Nephron progenitor cell (in vitro differentiated cells): ENCODE data around the gene FGF12.

Experiments
- DNase-seq: peaks from one replicate; pipeline ENCODE4 v3.0.0; 2021
- H3K27ac Mint-ChIP-seq: 2 replicates; pipeline ENCODE4 v1.8.0; 2021; ENCODE audit warnings: mild to moderate bottlenecking, moderate library complexity, mixed read lengths
- H3K27me3 Mint-ChIP-seq: 2 replicates; pipeline ENCODE4 v1.8.0; 2021; ENCODE audit warnings: mild to moderate bottlenecking, low read depth, mixed read lengths; ENCODE audit not compliant: poor library complexity
- H3K36me3 Mint-ChIP-seq: 2 replicates; pipeline ENCODE4 v1.8.0; 2021; ENCODE audit warnings: low read depth, mixed read lengths
- H3K4me1 Mint-ChIP-seq: 2 replicates; pipeline ENCODE4 v1.8.0; 2021; ENCODE audit warnings: mixed read lengths
- H3K4me3 Mint-ChIP-seq: 2 replicates; pipeline ENCODE4 v1.8.0; 2021; ENCODE audit warnings: mild to moderate bottlenecking, moderate library complexity, mixed read lengths
- H3K9me3 Mint-ChIP-seq: 2 replicates; pipeline ENCODE4 v1.8.0; 2021; ENCODE audit warnings: mild to moderate bottlenecking, moderate library complexity, mixed read lengths
- TF ChIP-seq, protein P1 (sequence below): fragments of 200-600 bp; sonication (generic); IDR thresholded peaks from 2 replicates; pipeline ENCODE4 v1.5.0; 2021; ENCODE audit warnings: antibody characterized with exemption

The FGF12 gene

DNA sequence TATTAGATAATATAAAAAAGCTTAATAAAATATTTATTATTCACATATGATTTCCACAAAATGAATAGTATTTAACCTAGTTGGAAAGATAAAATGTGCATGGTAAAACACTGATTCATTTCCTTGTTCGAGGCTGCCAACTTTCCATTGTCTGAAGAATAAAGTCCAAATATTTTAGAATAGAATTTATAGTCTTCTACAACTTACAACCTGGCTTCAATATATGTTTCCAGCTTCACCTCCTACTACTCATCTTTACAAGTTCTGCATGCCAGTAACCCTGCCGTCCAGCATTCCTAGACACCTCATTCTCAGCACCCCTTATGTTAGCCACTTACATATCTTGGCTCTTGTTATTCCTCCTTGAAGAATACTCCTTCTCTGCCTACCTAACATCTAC, 244.5 kb downstream of the FGF12 start:
- Mint-ChIP-seq H3K4me3 (no peak overlapping the region), H3K9me3 (no peaks in the 10 kb centered on the region), H3K4me1 (no peaks in the 10 kb centered on the region), H3K36me3 (no peaks in the 10 kb centered on the region), H3K27ac (no peak overlapping the region), H3K27me3 (peaks cover 10% of the 10 kb centered on the region)
- no peak for DNase-seq
- TF ChIP-seq, protein P1, sequence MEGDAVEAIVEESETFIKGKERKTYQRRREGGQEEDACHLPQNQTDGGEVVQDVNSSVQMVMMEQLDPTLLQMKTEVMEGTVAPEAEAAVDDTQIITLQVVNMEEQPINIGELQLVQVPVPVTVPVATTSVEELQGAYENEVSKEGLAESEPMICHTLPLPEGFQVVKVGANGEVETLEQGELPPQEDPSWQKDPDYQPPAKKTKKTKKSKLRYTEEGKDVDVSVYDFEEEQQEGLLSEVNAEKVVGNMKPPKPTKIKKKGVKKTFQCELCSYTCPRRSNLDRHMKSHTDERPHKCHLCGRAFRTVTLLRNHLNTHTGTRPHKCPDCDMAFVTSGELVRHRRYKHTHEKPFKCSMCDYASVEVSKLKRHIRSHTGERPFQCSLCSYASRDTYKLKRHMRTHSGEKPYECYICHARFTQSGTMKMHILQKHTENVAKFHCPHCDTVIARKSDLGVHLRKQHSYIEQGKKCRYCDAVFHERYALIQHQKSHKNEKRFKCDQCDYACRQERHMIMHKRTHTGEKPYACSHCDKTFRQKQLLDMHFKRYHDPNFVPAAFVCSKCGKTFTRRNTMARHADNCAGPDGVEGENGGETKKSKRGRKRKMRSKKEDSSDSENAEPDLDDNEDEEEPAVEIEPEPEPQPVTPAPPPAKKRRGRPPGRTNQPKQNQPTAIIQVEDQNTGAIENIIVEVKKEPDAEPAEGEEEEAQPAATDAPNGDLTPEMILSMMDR, result no peak

- no peaks in the 10 kb centered on the region for H3K9me3 Mint-ChIP-seq
- no peaks in the 10 kb centered on the region for H3K4me1 Mint-ChIP-seq
These were observed 244.9 kb downstream of the FGF12 start for GRCh38 chr3:192482391-192482790.

DNA sequence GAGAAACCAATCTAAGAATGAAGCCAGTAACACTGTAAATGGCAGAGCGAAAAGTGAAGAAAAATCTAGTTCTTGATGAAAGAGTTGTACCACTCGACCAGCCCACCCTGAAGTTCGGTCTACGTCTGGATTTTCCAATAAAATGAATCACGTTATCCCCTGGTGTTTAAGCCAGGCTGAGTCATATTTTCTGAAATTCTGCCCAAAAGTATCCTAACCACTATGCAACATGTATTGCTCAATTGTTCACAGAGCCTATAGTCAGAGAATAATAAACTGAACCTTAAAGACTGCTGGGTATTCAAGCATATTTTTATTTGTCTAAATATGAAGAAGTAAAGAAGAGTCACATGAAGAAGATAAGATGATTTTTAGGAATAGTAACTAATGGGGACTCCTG, 245.7 kb downstream of the FGF12 start:
- H3K36me3 Mint-ChIP-seq, result no peaks in the 10 kb centered on the region
- peaks cover 10% of the 10 kb centered on the region for H3K27me3 Mint-ChIP-seq
- no peaks in the 10 kb centered on the region for H3K4me1 Mint-ChIP-seq
- H3K27ac Mint-ChIP-seq, result no peak overlapping the region
- H3K9me3 Mint-ChIP-seq, result no peaks in the 10 kb centered on the region
- DNase-seq, result no peak
- no peak overlapping the region for H3K4me3 Mint-ChIP-seq
- TF ChIP-seq, protein P1, result no peak

More at GRCh38 chr3:192482391-192482790, 244.9 kb downstream of the FGF12 start:
- Mint-ChIP-seq H3K27ac (no peak overlapping the region), H3K27me3 (peaks cover 10% of the 10 kb centered on the region), H3K36me3 (no peaks in the 10 kb centered on the region), H3K4me3 (no peak overlapping the region)
- TF ChIP-seq, protein P1, result no peak
- DNase-seq, result no peak

GRCh38 chr3:192467230-192468140, 259.9 kb downstream of the FGF12 start:
- H3K4me1 Mint-ChIP-seq, result no peaks in the 10 kb centered on the region
- TF ChIP-seq, protein P1, result peak; percentile 92
- no peaks in the 10 kb centered on the region for H3K36me3 Mint-ChIP-seq
- no peak overlapping the region for H3K27ac Mint-ChIP-seq
- H3K27me3 Mint-ChIP-seq, result peaks cover 32% of the 10 kb centered on the region
- peak; percentile 70 for DNase-seq
- H3K9me3 Mint-ChIP-seq, result no peaks in the 10 kb centered on the region
- H3K4me3 Mint-ChIP-seq, result no peak overlapping the region

- Mint-ChIP-seq H3K27me3 (peaks cover 17% of the 10 kb centered on the region), H3K4me1 (peaks cover 6% of the 10 kb centered on the region), H3K36me3 (no peaks in the 10 kb centered on the region), H3K9me3 (no peaks in the 10 kb centered on the region), H3K27ac (no peak overlapping the region), H3K4me3 (no peak overlapping the region)
- TF ChIP-seq, protein P1, result peak; percentile 30
- DNase-seq, result no peak
These were observed 278.3 kb downstream of the FGF12 start for GRCh38 chr3:192449036-192449435.
